IMR-90 (cell line): ENCODE measurements around the gene LBHD2. TPM values are rescaled to one million over a fixed set of nuclear protein-coding genes. Genes with fewer than 3 reads are reported as not detected.
"Not testable (repeated sequence)": the region's sequence is repeated elsewhere in the genome, so short reads cannot be mapped to it uniquely, and the experiment has no call there.

Experiments used
- ATAC-seq: fragments of 200-7000 bp; cut with Tn5 transposase; 2 replicates; pipeline ENCODE4 v1.9.1; 2020; ENCODE audit warnings: low read depth, mild to moderate bottlenecking, moderate library complexity
- BruUV-seq: library from RNA; stranded (reverse); fragments of 400-500 nt; replicated peaks from 2 replicates; lab custom pipeline; 2021; lab: Mats Ljungman, UMichigan
- CTCF ChIA-PET: fragments of 300-600 bp; formaldehyde crosslinking; extraction: SDS; loops from one replicate; lab custom pipeline; 2021; ENCODE audit warnings: antibody characterized with exemption; lab: Yijun Ruan, JAX
- POLR2A ChIA-PET: fragments of 300-600 bp; sonication (Branson Sonifier 250); formaldehyde crosslinking; loops from one replicate; lab custom pipeline; 2022; ENCODE audit warnings: antibody characterized with exemption; ENCODE audit not compliant: unreplicated experiment; lab: Charles Lee
- DNase-seq: peaks from one replicate; pipeline ENCODE4 v3.0.0; 2013
- H2AFZ ChIP-seq: replicated peaks from 2 replicates; pipeline ENCODE3; 2013; ENCODE audit warnings: low read length, mild to moderate bottlenecking; ENCODE audit not compliant: poor library complexity
- H2AK5ac ChIP-seq: 2 replicates; pipeline ENCODE4 v1.6.1; 2013; ENCODE audit warnings: low read depth, low read length, inconsistent platforms
- H2AK9ac ChIP-seq: replicated peaks from 2 replicates; pipeline ENCODE3; 2013; ENCODE audit warnings: mild to moderate bottlenecking, low read depth, low read length, moderate library complexity; ENCODE audit not compliant: poor library complexity
- H2BK120ac ChIP-seq: 2 replicates; pipeline ENCODE4 v1.6.1; 2013; ENCODE audit warnings: low read depth, low read length, inconsistent platforms
- H2BK15ac ChIP-seq: 3 replicates; pipeline ENCODE4 v1.6.1; 2013; ENCODE audit warnings: low read depth, low read length, inconsistent platforms
- H2BK20ac ChIP-seq: 2 replicates; pipeline ENCODE4 v1.6.1; 2013; ENCODE audit warnings: low read depth, mild to moderate bottlenecking, inconsistent platforms, low read length, moderate library complexity
- H2BK5ac ChIP-seq: 2 replicates; pipeline ENCODE4 v1.6.1; 2013; ENCODE audit warnings: mild to moderate bottlenecking, low read depth, low read length, inconsistent platforms; ENCODE audit not compliant: poor library complexity, severe bottlenecking
- H3K14ac ChIP-seq: replicated peaks from 2 replicates; pipeline ENCODE4 v1.6.1; 2013; ENCODE audit warnings: low read depth, low read length, inconsistent platforms
- H3K18ac ChIP-seq: 2 replicates; pipeline ENCODE4 v1.6.1; 2013; ENCODE audit warnings: low read depth, low read length, control low read depth
- H3K23ac ChIP-seq: 2 replicates; pipeline ENCODE4 v1.6.1; 2013; ENCODE audit warnings: low read depth, low read length, inconsistent platforms
- H3K27ac ChIP-seq: 2 replicates; pipeline ENCODE4 v1.5.1; 2013; ENCODE audit warnings: mild to moderate bottlenecking, control low read depth, low read length; ENCODE audit not compliant: insufficient read depth
- H3K27me3 ChIP-seq: 2 replicates; pipeline ENCODE4 v1.6.1; 2013; ENCODE audit warnings: low read length; ENCODE audit not compliant: control insufficient read depth, insufficient read depth
- H3K36me3 ChIP-seq: 2 replicates; pipeline ENCODE4 v1.6.1; 2013; ENCODE audit warnings: low read length, mixed read lengths; ENCODE audit not compliant: control insufficient read depth, insufficient read depth
- H3K4ac ChIP-seq: 2 replicates; pipeline ENCODE4 v1.6.1; 2013; ENCODE audit warnings: low read depth, low read length, inconsistent platforms
- H3K4me1 ChIP-seq: 2 replicates; pipeline ENCODE4 v1.6.1; 2013; ENCODE audit warnings: low read length, mixed read lengths; ENCODE audit not compliant: control insufficient read depth, insufficient read depth
- H3K4me2 ChIP-seq: 2 replicates; pipeline ENCODE4 v1.6.1; 2013; ENCODE audit warnings: low read depth, mild to moderate bottlenecking, control low read depth, low read length, moderate library complexity
- H3K4me3 ChIP-seq: 2 replicates; pipeline ENCODE4 v1.5.1; 2013; ENCODE audit warnings: low read depth, mild to moderate bottlenecking, control low read depth, low read length, moderate library complexity; ENCODE audit not compliant: insufficient read depth
- H3K56ac ChIP-seq: 2 replicates; pipeline ENCODE4 v1.6.1; 2013; ENCODE audit warnings: low read length, inconsistent platforms; ENCODE audit not compliant: insufficient read depth; ENCODE audit errors: extremely low read depth
- H3K79me1 ChIP-seq, 2 experiments: 2 replicates each; pipeline ENCODE4 v1.6.1; 2013; ENCODE audit warnings: low read length in 2 of 2, inconsistent platforms in 1 of 2, low read depth in 1 of 2
- H3K9ac ChIP-seq: 2 replicates; pipeline ENCODE4 v1.6.1; 2013; ENCODE audit warnings: low read depth, low read length, control low read depth
- H3K9me1 ChIP-seq: 2 replicates; pipeline ENCODE4 v1.6.1; 2013; ENCODE audit warnings: low read length, inconsistent platforms; ENCODE audit not compliant: insufficient read depth
- H3K9me3 ChIP-seq: 2 replicates; pipeline ENCODE4 v1.6.1; 2013; ENCODE audit warnings: low read length; ENCODE audit not compliant: control insufficient read depth, insufficient read depth
- H4K20me1 ChIP-seq: 2 replicates; pipeline ENCODE4 v1.6.1; 2013; ENCODE audit warnings: low read length, inconsistent platforms; ENCODE audit not compliant: insufficient read depth
- H4K5ac ChIP-seq: 2 replicates; pipeline ENCODE4 v1.6.1; 2013; ENCODE audit warnings: mild to moderate bottlenecking, low read depth, low read length, control low read depth
- H4K8ac ChIP-seq, 2 experiments: 2 replicates each; pipeline ENCODE4 v1.6.1; 2013; ENCODE audit warnings: low read depth in 2 of 2, low read length in 2 of 2, control low read depth in 1 of 2, inconsistent platforms in 1 of 2
- H4K91ac ChIP-seq: 2 replicates; pipeline ENCODE4 v1.6.1; 2013; ENCODE audit warnings: low read depth, low read length, inconsistent platforms; ENCODE audit not compliant: insufficient read depth
- WGBS, 2 experiments: methylation state at CpG; one replicate each; pipeline versions ENCODE4 v1.1.5 to v1.1.7; 2013; ENCODE audit warnings: missing lambda C conversion rate in 2 of 2; ENCODE audit not compliant: insufficient read length in 1 of 2; ENCODE audit errors: extremely low coverage in 2 of 2; 5-methylcytosine and 5-hydroxymethylcytosine counted together
- dilution Hi-C: fragments of 300-500 bp; cut with HindIII; formaldehyde crosslinking; loops from one replicate; pipeline ENCODE4 v1.14.3; 2018; ENCODE audit warnings: low sequenced_read_pairs; ENCODE audit not compliant: unreplicated experiment
- in situ Hi-C: fragments of 300-500 bp; cut with MboI; formaldehyde crosslinking; loops from 3 replicates; pipeline ENCODE4 v1.14.3; 2019; ENCODE audit warnings: low sequenced_read_pairs, inconsistent platforms, mixed read lengths
- intact Hi-C: fragments of 100-400 bp; cut with micrococcal nuclease; formaldehyde crosslinking; loops from 2 replicates; pipeline ENCODE4 v1.10.0; 2022
- polyA plus RNA-seq, 3 experiments: library from polyadenylated mRNA; depleted of rRNA; stranded (reverse); fragments of >200 nt; gene quantifications; 2 replicates each; pipeline ENCODE4 v1.2.3, GENCODE V29; 2012; ENCODE audit warnings: low replicate concordance in 1 of 3
- total RNA-seq: library from RNA; depleted of rRNA; stranded (reverse); fragments of >200 nt; gene quantifications from 2 replicates; pipeline ENCODE4 v1.2.3, GENCODE V29; 2012

The LBHD2 gene
- total and polyA plus RNA-seq, 2 of the 4 experiments (the other 2 are of a cell fraction) = not detected

DNA sequence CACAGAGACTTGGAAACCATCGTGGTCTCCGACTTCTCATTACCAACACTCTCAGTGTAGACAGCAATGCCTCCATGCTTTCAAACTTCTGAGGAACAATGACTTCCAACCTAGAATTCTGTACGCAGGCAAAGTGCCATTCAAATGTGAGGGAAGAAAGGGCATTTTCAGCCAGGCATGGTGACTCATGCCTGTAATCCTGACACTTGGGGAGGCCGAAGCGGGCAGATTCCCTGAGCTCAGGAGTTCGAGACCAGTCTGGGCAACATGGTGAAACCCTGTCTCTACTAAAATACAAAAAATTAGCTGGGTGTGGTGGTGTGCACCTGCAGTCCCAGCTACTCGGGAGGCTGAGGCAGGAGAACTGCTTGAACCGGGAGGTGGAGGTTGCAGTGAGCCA lies 36.6 kb upstream of the LBHD2 start:
- CTCF ChIA-PET = interaction anchor here (0.6 kb wide), 1 partner anchor 32 kb away, joined by 4 read pairs; no protein-coding TSS in a partner anchor
- ATAC-seq, POLR2A ChIA-PET: not testable (repeated sequence)

More for the DNA sequence above, 36.6 kb upstream of the LBHD2 start:
- H3K23ac ChIP-seq, H2BK20ac ChIP-seq, H2BK15ac ChIP-seq, H3K27ac ChIP-seq, H2AK5ac ChIP-seq, H4K8ac ChIP-seq, dilution Hi-C loops, H3K56ac ChIP-seq, H4K5ac ChIP-seq, H2BK120ac ChIP-seq, H3K27me3 ChIP-seq, H3K14ac ChIP-seq, BruUV-seq, H2AFZ ChIP-seq, intact Hi-C loops, H3K4me1 ChIP-seq, H3K4ac ChIP-seq, H3K9ac ChIP-seq, in situ Hi-C loops, H2BK5ac ChIP-seq, H3K36me3 ChIP-seq, DNase-seq, H3K9me1 ChIP-seq, H2AK9ac ChIP-seq, H3K9me3 ChIP-seq, H3K18ac ChIP-seq, H3K4me2 ChIP-seq, H3K4me3 ChIP-seq, H4K91ac ChIP-seq: not testable (repeated sequence)
- peaks cover 92% of the 10 kb centered on the region for H4K20me1 ChIP-seq
- peaks cover 16 to 70% of the 10 kb centered on the region in 2 experiments for H3K79me1 ChIP-seq
- WGBS, 2 experiments = no CpG with 5 or more reads among the region's 8 CpGs
